ENCODE measurements around the gene DLK1. TPM values are rescaled to one million over a fixed set of nuclear protein-coding genes. Genes with fewer than 3 reads are reported as not detected.

The DLK1 gene
- total and polyA plus RNA-seq, 2 of the 4 experiments (the other 2 are of a cell fraction): under 0.01 to 0.07 TPM

GRCh38 chr14:100712490-100712889, 14.2 kb upstream of the DLK1 start:
- Histone ChIP-seq H3K9ac (ENCODE audit: low read depth, low read length) (no peak overlapping the region), H3K36me3 (ENCODE audit: control insufficient read depth, insufficient read depth, low read length) (no peaks in the 10 kb centered on the region), H3K4me2 (ENCODE audit: low read depth, low read length) (no peak overlapping the region), H4K20me1 (ENCODE audit: insufficient read depth, low read length) (no peaks in the 10 kb centered on the region), H3K9me3 (ENCODE audit: control insufficient read depth, insufficient read depth, low read length) (peaks cover 4% of the 10 kb centered on the region), H3K18ac (ENCODE audit: low read depth, low read length) (no peak overlapping the region), H3K79me1 (ENCODE audit: low read depth in 1 of 2, low read length in 2 of 2) (no peaks in the 10 kb centered on the region), H3K27ac (ENCODE audit: insufficient read depth, low read length) (no peak overlapping the region), H2BK5ac (ENCODE audit: low read depth, low read length, poor library complexity, severe bottlenecking) (no peak overlapping the region), H2BK15ac (ENCODE audit: low read depth, low read length) (no peak overlapping the region), H4K8ac (ENCODE audit: low read depth in 2 of 2, low read length in 2 of 2) (no peak overlapping the region), H3K9me1 (ENCODE audit: insufficient read depth, low read length) (no peaks in the 10 kb centered on the region), H3K4me1 (ENCODE audit: control insufficient read depth, insufficient read depth, low read length) (no peaks in the 10 kb centered on the region; the same call in 1 of the 2 replicates), H4K91ac (ENCODE audit: insufficient read depth, low read depth, low read length) (no peak overlapping the region), H2BK20ac (ENCODE audit: low read depth, low read length) (no peak overlapping the region), H4K5ac (ENCODE audit: low read depth, low read length) (no peak overlapping the region), H3K23ac (ENCODE audit: low read depth, low read length) (no peak overlapping the region), H3K14ac (replicated peaks; ENCODE audit: low read depth, low read length) (no peak overlapping the region), H2AK5ac (ENCODE audit: low read depth, low read length) (no peak overlapping the region), H3K56ac (ENCODE audit: extremely low read depth, insufficient read depth, low read length) (no peak overlapping the region), H2AK9ac (replicated peaks; ENCODE audit: low read depth, low read length, poor library complexity) (no peak overlapping the region), H3K27me3 (ENCODE audit: control insufficient read depth, insufficient read depth, low read length) (peaks cover 43% of the 10 kb centered on the region; the same call in 1 of the 2 replicates), H3K4me3 (ENCODE audit: insufficient read depth, low read depth, low read length) (no peak overlapping the region), H2BK120ac (ENCODE audit: low read depth, low read length) (no peak overlapping the region), H2AFZ (replicated peaks; ENCODE audit: low read length, poor library complexity) (no peak overlapping the region), H3K4ac (ENCODE audit: low read depth, low read length) (no peak overlapping the region)
- intact Hi-C loops (cut with micrococcal nuclease) (no loop called here), dilution Hi-C loops (cut with HindIII; ENCODE audit: low sequenced_read_pairs, unreplicated experiment) (no loop called here), in situ Hi-C loops (cut with MboI; ENCODE audit: low sequenced_read_pairs) (loop anchor here (25.0 kb wide), 1 partner anchor 525 kb away; no protein-coding TSS in a partner anchor)
- POLR2A ChIA-PET (ENCODE audit: unreplicated experiment): no interaction called here
- CTCF ChIA-PET: no interaction called here
- DNase-seq (no peak), ATAC-seq (ENCODE audit: low read depth) (no peak)
- BruUV-seq (replicated peaks): no TSS peak
- TF ChIP-seq USF2 (IDR thresholded peaks at IDR 0.05; ENCODE audit: low read depth, low read length): no peak
- WGBS, 2 experiments (ENCODE audit: extremely low coverage in 2 of 2, insufficient read length in 1 of 2): 71% methylated on average over 2 of the region's 7 CpGs; no CpG with 5 or more reads in 1 of the 2 experiments
